GM12878 (cell line): ENCODE data around the gene ACSL3. TPM values are rescaled to one million over a fixed set of nuclear protein-coding genes. Genes with fewer than 3 reads are reported as not detected.

Experiments used
- ATF2 ChIP-seq: IDR thresholded peaks from 2 replicates; pipeline ENCODE4 v1.6.1; 2012; ENCODE audit warnings: low read length, inconsistent platforms
- BCLAF1 ChIP-seq: fragments of 450-650 bp; IDR thresholded peaks from 2 replicates; pipeline ENCODE4 v1.6.1; 2017; ENCODE audit warnings: antibody characterized with exemption, mild to moderate bottlenecking, moderate library complexity
- CBFB ChIP-seq: IDR thresholded peaks from 2 replicates; pipeline ENCODE4 v1.6.1; 2016; ENCODE audit warnings: antibody characterized with exemption, low read depth
- CHD2 ChIP-seq: IDR thresholded peaks from 2 replicates; pipeline ENCODE4 v1.6.1; 2011; ENCODE audit warnings: low read depth, low read length, improper control_type of control experiment, borderline replicate concordance
- EP300 ChIP-seq, 2 experiments: fragments of 150-350 bp in 1 of 2; IDR thresholded peaks; 2 replicates each; pipeline ENCODE4 v1.6.1; 2011 to 2012; ENCODE audit warnings: low read depth in 2 of 2, low read length in 2 of 2, borderline replicate concordance in 1 of 2, improper control_type of control experiment in 1 of 2, inconsistent platforms in 1 of 2; ENCODE audit not compliant: control insufficient read depth in 1 of 2
- EZH2 ChIP-seq: IDR thresholded peaks from 2 replicates; pipeline ENCODE4 v1.6.1; 2012; ENCODE audit warnings: low read depth, mild to moderate bottlenecking, control low read depth, inconsistent platforms, low read length, borderline replicate concordance; ENCODE audit not compliant: control insufficient read depth
- IRF3 ChIP-seq: fragments of 450-650 bp; IDR thresholded peaks from 2 replicates; pipeline ENCODE4 v1.6.1; 2014; ENCODE audit warnings: mild to moderate bottlenecking
- MEF2B ChIP-seq: fragments of 450-650 bp; IDR thresholded peaks from 2 replicates; pipeline ENCODE4 v1.6.1; 2018; ENCODE audit warnings: mild to moderate bottlenecking, moderate library complexity; ENCODE audit not compliant: partially characterized antibody, poor library complexity, severe bottlenecking
- RELA ChIP-seq: fragments of 450-650 bp; IDR thresholded peaks from 2 replicates; pipeline ENCODE4 v1.8.0; 2014; ENCODE audit warnings: borderline replicate concordance; ENCODE audit not compliant: partially characterized antibody
- SIX5 ChIP-seq: IDR thresholded peaks from 2 replicates; pipeline ENCODE4 v1.6.1; 2011; ENCODE audit warnings: mild to moderate bottlenecking, low read depth, low read length, moderate library complexity; ENCODE audit not compliant: severe bottlenecking
- ZBED1 ChIP-seq: IDR thresholded peaks from 2 replicates; pipeline ENCODE4 v1.6.1; 2016; ENCODE audit warnings: borderline replicate concordance
- ZBTB33 ChIP-seq: fragments of 450-650 bp; IDR thresholded peaks from 2 replicates; pipeline ENCODE4 v1.6.1; 2017; ENCODE audit warnings: mild to moderate bottlenecking
- ZBTB4 ChIP-seq: fragments of 450-650 bp; formaldehyde crosslinking; IDR thresholded peaks from 2 replicates; pipeline ENCODE4 v1.4.0; 2022; ENCODE audit warnings: mild to moderate bottlenecking, moderate library complexity
- polyA plus RNA-seq, 11 experiments: library from polyadenylated mRNA; depleted of rRNA in 4 of 11; unstranded in 6 of 11; stranded (reverse) in 5 of 11; fragments of >200 nt; fragmentation: Nextera tagmentation in 4 of 11; fragmentation: Illumina TruSeq in 1 of 11; extraction: Ambion mirVana in 4 of 11; extraction: Trizol in 1 of 11; gene quantifications; 1 replicate in 1 of 11; 2 replicates in 10 of 11; pipeline versions ENCODE4 v1.2.1 to v1.2.3, GENCODE V29; 2011 to 2016; ENCODE audit warnings: inconsistent platforms in 2 of 11, missing spikeins in 2 of 11, low read depth in 1 of 11
- total RNA-seq, 4 experiments: library from RNA; depleted of rRNA in 3 of 4; stranded (reverse); fragments of >200 nt in 3 of 4; fragmentation: Illumina TruSeq in 1 of 4; extraction: Trizol in 1 of 4; gene quantifications; 2 replicates each; pipeline versions ENCODE4 v1.2.1 to v1.2.3, GENCODE V29; 2013 to 2021

ACSL3 gene
- total and polyA plus RNA-seq, 10 of the 15 experiments (the other 5 are each of a cell fraction or from before 2014, with no cell fraction given): 15.6 to 83.9 (median 56.7) TPM

GRCh38 chr2:222844323-222844722 is 16.5 kb upstream of the ACSL3 start (continued):
- no peak for TF ChIP-seq ZBTB4
- TF ChIP-seq ZBED1: no peak
- no peak for TF ChIP-seq ATF2
- no peak for TF ChIP-seq IRF3
- TF ChIP-seq SIX5: no peak
- TF ChIP-seq ZBTB33: no peak
- no peak for TF ChIP-seq BCLAF1
- TF ChIP-seq CHD2: no peak
- TF ChIP-seq CBFB: no peak
- TF ChIP-seq RELA: no peak
- TF ChIP-seq EP300 (IDR thresholded peaks at IDR 0.05; ENCODE audit: borderline replicate concordance in 1 of 2, control insufficient read depth in 1 of 2, low read depth in 2 of 2, low read length in 2 of 2): no peak
- no peak for TF ChIP-seq EZH2
- TF ChIP-seq MEF2B: no peak
